NCI-H1048 (cell line): Measurements from ENCODE around the gene NR2F2.

Source experiments
- DNase-seq: peaks from one replicate; lab custom pipeline; 2025; lab: John Stamatoyannopoulos, UW

The NR2F2 gene

DNA sequence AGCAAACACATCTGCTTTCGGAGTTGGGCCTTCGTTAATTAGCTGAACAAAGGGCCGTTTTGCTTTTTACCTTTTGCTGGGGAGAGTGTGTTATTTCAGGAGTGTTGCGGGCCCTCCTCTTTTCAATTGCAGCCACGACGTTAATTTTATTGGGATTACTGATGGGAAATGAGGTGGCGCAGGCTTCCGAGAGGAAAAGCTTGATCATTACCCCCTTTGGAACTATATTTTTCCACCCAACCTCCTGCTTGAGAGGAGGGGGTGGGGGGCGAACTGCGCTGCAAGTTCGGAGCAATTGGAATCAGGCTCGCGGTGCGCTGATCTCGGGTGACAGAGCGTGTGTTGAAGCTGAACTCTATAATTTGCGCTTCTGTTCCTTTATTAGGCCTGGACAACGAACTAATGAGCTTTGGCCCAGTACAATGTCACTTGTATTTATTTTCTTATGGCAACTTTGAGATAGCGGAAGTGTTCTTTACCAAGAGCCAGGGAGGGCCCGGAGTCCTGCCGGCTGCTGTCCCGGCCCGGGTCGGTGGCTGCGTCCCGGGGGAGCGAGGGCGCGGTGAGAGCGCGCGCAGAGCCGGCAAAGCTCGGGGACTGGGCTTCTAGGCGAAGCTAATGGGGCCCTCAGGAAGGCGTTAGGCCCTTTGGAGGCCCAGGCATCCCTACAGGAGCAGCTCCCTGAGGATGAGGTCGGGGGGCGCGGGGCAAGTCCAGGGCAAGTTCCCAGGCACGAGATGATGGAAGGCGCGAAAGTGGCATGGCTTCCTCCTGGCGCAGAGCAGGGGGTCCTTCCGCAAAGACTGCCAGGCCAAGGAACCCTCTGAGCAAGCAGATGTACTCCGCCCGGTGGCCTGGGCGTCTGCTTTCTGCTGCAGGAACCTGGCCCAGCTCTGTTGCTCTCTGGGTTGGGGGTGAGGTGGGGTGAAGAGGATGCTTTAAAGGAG lies 12.9 kb downstream of the NR2F2 start:
- DNase-seq = no peak

DNA sequence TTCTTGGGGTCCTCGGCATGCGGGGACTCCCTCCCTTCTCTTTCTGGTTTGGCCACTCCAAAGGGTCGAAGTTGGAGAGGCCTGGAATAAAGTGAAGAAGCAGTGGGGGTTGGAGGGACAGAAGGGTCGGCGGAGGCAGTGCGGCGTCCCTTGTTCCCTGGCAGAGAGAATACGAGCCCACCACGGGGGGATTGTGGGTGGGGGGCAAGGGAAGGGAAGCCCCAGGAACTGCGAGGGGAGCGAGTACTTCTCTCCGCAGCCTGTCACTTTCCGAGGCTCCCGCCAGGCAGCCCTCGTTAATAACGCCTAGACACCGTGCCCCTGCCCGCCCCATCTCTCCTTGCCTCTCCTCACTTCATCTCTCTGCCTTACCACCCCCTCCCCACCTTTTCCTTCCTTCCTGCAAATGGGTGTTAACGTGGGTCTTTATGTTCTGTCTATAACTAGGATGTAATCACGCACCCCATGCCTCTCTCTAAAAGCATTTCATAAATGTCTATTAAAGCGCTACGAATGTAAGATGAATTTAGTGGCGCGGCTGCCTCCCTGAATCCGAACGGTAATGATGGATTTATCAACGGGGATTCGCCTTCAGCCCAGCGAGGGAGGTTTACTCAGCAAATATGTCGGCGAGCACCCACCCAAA lies 13.7 kb downstream of the NR2F2 start:
- no peak for DNase-seq

DNA sequence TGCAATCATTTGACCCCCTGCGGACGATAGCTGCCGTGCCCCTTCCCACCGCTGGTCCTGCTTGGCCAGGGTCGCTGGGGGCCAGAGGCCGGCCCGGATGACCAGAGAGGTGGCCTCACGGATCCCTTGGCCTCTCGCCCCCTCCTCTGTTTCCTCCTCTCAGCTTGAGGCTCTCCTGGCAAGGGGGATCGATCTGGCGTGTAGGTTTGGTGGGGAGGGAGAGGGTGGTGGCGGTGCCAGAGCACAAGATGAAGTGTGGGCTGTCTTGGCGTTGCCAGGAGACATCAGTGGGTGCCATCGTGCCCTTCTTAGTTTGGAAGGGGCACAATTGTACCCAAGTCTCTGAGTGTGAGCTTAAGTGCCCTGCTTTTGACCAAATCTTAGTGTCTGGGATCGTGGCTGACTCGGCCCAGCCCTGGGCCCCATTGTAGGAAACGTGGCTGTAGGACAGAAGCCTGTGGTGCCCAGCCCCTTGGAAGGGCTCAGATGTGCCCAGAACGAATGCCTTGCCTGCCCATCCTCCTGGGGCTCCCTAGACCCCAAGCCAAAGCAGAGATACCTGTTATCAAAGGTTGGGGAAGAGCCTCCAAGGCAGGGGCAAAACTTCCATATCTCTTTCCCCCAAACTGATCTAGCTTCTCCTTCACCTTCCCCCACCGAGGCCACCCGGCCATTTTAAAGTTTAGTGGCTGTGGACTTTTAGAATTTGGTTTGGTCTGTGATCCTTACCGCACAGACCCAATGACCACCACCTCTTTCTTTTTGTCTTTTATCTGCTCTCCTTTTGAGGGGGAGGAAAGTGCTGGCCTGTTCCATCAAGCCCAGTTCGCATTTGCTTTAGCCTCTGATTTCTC lies 14.4 kb downstream of the NR2F2 start:
- DNase-seq = no peak

DNA sequence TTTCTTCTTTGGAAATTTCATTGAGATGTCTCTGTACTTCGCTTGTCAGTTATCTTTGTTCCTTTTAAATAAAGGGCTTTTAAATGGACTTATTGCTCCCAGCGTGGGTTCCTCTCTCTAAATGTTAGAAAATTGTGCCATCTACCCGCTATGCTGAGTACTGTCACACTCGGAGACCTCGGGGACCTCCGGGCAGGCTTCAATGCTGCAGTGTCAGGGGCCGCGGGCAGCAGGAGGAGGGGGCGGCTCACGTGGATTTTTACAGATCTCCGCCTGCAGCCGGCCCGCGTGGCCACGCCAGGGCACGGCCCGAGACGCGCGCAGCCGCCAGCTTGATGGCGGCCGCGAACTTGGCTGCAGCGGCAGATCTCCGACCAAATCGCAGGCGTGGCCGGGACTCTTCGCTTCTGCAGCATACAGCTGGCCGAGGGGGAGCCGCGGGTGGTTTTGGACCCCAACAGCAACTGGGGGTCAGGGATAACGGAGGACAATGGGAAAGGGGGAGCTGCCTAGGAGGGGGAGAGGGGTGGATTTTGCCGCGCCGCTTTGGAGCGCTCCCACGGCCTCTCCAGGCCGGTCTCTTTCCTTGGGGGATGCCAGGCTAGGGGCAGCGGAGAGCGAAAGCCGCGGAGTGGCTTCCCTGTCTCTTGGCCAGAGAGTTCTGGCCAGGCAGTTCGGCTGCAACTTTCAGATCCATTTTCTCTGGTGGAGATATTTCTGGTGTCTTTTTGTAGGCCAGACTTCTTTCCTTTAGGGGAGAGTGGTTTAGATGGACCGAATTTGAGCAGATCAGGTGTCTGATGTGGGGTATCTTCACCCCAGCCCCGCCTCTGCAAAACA lies 15.3 kb downstream of the NR2F2 start:
- DNase-seq = peak; percentile 33

DNA sequence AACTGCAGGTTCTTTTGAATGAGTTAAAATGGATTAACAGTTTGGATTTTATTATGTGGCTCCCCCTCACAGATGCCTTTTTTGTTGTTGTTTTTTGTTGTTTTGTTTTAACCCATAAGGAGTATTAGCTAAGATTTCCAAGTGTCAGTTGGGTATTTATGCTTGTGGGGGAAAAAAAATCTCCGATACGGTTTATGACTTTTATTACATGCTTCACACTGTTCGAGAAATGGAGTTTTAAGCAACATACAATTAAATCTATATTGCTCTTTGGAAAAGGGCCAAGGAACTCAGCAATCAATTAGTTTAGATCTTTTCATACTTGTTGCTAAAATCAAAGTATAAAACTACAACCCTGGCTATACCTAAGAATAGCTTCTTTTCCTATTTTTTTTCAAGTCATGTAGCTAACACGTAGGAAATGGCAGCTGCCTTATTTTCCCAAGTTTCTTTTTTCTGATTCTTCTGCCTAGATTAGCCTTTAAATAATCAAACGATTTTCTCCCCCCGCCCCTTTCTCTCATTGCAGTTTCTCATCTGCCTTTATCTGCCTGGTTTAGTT lies 16.0 kb downstream of the NR2F2 start:
- DNase-seq = no peak

DNA sequence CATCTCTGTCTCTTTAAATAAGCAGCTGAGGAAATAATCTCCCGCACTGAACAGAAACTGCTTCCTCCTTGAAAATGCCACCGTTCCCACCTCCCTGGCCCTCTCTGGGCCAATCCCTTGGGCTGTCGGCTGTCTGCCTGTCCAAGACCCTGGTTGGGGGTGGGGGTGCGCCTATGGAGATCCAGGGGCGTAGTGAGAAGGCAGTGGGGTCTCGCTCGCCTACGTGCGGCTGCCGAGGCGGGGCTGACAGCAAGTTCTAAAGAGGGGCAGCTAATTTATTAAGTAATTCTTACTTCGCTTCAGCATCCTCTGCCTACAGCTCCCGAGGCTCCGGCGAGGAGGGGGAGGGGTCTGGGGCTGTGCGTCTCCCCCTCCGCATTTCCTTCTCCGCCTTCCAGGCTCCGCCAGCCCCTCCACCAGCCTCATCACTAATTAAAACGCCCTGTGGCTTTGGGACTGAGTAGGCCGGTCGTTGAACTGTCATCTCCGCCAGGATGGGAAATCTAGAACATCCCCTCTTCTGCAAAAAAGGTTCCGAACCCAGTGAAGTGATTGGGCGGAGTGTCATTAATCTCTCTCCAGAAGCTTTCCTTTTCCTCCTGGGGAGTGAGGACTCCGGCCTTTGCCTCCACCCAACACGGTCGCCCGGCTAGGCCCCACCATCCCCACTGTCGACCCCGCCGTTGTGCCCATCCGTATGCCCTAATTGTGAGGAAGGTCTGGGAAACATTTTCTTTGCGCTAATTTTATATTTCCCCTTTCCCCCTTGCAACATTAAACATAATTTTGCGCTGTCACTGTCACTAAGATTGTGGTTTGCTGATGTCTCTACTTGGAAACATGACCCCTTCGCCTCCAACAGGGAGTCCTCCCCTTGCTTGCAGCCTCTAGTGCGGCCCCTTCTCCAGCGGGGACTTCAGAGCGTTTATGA lies 16.9 kb downstream of the NR2F2 start:
- no peak for DNase-seq

DNA sequence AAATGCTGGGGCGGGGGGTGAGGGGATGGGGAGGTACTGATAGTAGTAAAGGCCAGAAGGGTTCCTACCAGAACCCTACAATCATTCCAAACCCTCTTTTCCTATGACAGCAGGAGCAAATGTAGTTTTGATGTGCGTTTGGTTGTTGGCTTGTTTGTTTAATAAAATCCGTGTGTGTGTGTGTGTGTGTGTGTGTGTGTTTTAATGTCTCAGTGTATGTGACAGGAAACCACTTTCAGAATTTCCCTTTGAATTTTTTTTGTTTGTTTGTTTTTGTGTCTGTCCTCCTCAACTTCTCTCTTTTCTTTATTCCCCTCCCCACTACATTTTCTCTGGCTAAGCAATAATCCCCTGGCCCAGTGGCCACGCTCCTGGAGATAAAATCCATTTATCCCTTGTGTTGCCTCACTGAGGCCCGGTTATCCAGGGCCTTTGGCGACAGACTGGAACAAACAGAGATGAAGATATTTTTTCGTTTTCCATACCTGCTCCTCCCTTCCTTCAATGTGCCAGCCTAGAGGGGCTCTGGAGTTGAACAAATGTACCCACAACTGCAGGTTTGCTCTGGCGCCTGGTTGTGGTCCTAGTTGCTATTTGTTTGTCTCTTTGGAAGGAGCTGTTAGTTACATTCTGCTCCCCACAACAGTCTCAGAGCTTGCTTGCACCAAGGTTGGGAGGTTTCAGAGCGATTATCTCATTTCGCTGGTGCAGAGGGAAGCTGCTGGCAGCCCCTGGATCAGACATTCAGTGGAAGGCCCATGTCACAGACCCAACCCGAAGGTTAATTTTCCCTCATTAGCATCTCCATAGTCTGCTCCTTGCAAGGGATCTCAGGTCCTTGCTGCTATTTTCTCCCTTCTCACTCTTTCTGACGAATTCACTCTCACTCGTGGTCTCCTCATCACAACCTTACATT lies 17.9 kb downstream of the NR2F2 start:
- no peak for DNase-seq

DNA sequence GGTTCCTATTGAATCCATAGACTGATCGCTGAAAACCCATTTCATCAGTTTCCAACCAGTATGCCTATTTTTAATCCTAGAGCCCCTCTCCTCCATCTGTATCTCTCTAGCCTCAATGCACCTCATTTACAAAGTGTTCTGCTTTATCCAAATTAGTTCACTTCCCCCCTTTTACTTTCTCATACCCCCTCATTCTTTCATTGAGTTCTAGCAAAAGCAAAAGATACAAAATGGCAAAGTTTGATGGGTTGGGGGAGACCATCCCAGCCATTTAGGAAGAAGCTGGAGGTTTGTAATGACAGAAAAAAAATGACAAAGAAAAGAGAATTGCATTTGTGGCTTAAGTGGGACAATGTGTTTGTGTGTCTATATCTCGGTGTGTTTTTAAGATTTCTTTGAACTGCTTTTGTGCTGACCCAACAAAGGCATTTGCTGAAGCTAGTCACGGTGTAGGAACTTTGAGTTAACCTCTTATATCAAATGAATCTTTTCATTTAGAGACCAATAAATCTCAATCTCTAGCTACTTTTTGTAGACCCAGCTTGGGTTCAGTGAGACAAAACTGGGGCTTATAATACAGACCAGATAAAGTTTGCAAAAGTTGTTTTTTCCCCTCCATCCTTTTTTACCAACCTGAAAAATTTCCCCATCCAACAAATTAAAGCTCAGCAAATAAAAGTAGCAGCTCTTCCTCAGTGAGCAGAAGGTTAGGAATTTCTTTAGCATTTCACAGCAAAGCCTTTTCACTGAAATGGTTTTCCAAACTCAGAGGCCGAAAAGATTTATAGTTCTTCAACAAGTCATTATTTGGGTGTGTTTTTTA lies 18.7 kb downstream of the NR2F2 start:
- DNase-seq = no peak

DNA sequence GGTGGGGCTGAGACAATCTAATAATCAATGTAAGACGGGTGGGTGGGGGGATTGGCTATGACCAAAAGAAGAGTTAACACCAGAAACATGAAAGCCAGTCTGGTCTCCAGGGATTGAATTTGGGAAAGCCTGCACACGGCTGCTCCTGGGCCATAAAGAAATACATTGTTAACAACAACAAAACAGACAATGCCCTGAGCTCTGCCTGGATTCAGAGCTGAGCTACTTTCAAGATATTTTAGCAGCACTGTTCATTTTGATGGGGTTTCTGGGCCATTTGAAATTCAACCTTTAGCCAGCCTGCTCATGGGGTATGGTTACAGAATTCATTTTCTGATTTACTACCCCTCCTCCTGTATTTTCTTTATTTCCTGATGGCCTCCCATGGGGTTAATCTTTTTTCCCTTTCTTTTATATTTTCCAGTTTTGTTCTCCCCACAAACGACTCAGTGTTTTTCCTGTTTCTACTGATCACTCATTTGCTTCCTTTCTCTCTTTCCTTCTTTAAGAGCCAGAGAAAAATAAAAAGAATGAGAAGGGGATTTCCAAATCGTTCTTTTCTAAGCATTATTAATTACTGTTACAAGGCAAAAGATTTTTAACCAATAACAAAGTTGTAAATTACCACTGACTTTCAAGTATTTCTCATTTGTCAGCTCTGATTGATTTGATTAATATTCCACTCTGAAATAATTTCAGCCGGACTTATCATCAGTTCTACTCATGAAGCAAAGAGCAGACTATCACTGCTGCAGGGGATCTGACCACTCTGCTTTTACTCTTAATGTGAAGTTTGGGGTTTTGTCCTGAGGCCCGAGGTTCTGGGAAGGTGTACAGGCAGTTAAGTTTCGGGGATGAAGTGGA lies 19.6 kb downstream of the NR2F2 start:
- DNase-seq = no peak

DNA sequence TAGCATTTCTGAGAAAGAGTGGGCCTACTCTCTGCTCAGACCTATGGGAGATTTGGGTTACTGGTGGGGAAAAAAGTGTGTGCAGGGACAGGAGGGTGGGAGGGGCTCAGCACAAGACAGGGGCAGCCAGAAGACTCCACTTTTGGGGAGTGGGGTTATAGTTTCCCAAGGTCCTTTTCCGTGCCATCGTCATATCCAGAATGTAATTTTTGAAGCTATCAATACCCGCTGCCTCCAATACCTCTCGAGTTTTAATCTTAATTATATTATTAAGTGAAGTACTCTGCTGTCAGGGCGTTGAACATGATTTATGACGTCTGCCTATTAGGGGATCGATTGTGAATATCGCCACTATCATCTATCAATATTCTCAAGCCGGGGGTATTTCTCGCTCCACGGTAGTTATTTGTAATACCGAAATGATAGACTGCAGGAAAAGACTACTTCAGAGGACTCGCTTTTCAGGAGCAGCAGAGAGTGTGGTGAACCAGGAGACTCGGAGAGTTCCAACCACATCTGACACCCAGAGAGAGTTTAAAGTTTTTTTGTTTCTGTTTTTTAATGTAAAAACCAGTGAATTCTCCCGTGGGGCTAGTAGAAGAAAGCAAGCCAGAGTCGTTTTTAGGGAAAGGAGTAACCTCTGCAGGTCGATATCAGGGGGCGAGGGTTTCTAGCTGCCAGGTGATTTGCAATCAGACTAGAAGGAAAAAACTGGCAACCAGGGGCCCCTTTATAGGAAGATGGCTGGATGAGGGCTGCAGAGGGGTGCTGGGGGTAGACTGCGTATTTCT lies 20.6 kb downstream of the NR2F2 start:
- no peak for DNase-seq

DNA sequence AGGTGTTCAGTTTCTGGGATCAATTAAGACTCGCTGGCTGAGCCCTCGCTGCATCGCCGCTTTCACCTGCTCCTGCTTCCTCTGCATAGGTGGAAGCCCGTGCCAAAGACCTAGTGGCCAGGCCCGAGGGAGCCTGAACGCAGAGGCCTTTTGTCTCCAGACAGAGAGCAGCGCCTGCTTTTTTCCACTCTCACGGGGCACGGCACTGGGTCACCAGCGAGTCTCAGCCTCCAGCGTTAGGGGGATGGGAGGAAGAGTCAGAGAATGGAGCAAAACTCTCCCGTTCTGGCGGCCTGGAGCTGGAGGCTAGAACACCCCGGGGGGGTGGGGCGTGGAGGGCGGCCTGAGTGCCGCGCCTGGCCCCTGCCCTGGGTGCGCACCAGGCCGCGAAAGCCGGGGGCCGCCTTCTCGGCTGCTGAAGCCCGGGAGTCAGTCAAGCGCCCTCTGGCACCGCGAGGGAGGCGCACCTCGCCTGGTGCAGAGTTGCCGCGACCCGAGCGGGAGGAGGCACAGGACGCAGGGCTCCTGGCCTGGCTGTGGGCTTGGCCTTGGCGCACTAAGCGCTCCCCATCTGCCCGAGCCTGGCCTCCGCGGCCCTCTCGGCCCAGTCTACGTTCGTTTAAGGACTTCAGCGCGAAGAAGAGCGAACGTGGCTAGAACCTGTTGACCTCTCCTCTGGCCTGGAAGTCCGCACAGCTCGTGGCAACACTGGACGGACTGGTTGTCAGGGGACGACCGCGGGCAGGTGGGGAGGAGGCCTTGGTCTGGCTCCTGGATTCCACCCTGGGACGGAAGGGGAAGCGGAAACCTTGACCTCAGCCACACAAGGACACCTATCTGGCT lies 21.5 kb downstream of the NR2F2 start:
- DNase-seq = no peak

DNA sequence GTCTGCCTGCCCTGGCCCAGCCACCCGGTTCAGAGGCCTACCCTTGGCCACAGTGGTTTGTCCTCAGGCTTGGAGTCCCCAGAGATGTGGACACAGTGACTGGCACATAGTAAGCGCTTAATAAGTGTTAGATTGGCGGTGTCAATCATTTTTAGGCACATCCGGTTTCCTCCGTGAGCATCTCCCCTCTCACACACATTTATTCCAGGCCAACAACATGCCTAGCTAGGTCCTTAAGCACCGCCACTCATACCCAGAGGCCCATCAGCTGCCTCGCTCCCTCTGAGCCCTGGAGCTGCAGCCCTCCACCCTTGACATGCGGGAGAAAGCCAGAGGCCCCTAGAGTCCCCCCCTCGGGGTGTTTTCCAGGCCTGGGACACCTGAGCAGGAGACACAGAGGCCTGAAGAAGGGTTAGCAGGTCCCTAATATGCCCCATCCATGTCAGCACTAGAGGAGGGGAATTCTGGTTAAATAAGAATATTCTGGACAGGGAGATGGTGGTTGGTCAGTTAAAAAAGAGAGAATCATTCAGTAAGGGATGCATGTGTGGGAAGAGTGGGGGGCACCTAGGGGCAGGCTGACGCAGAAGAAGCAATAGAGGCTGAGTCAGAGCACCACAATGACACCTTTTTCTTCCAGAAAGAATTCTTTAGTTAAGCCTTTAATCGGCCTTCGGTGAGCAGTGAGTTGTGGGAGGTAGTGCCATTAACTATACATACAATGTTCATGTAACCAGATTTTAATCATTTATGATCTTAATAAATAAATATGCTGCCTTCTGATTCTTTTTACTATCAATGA lies 22.3 kb downstream of the NR2F2 start:
- no peak for DNase-seq

DNA sequence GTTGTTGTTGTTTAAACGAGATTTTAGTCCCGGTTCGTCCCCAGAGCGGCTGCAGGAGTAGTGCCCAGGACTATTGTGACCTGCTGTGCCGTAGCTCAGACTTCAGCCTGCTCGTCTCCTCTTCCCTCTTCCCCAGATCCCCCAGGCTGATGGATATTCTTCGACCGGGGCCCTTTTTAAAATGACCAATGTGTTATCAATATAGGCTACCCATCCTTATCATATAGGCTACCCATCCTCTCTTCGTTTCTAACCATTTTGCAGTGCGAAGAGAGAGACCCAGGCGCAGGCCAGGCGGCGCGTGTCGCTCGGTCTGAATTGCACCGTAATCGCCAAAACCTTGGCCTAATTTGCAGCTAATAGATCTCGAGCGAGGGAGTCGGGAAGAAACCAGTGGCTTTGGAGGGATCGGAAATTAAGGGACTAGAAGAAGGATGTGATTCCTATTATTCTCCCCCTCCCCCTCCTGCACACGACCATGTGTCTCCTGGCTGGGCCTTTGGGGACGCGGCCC lies 23.0 kb downstream of the NR2F2 start:
- DNase-seq = no peak
